NCI-H128 (cell line): ENCODE results near the gene ZNF564.
"Not testable (repeated sequence)": the region's sequence is repeated elsewhere in the genome, so short reads cannot be mapped to it uniquely, and the experiment has no call there.

Source experiments
- DNase-seq: peaks from one replicate; lab custom pipeline; 2025; ENCODE audit not compliant: unreplicated experiment; lab: John Stamatoyannopoulos, UW

ZNF564 gene

GRCh38 chr19:12551060-12551832 lies at the start of gene ZNF564:
TSS of gene ZNF564 (minus strand) at chr19:12551482. CDS start at chr19:12551332, 150 bp downstream.
- peak; percentile 93 for DNase-seq

- DNase-seq = no peak
These were observed 46.3 kb upstream of the ZNF564 start for GRCh38 chr19:12597594-12597993.

GRCh38 chr19:12596927-12597548 lies 45.8 kb upstream of the ZNF564 start:
- DNase-seq = no peak

GRCh38 chr19:12596485-12596884 lies 45.2 kb upstream of the ZNF564 start:
- DNase-seq = no peak

- DNase-seq = no peak
These were observed 29.8 kb upstream of the ZNF564 start for GRCh38 chr19:12581100-12581499.

- DNase-seq = no peak
These were observed 29.0 kb upstream of the ZNF564 start for GRCh38 chr19:12580180-12580694.

GRCh38 chr19:12578641-12579040 lies 27.4 kb upstream of the ZNF564 start:
- no peak for DNase-seq

- DNase-seq = peak; percentile 7
These were observed 22.8 kb upstream of the ZNF564 start for GRCh38 chr19:12574036-12574435.

- DNase-seq = no peak
These were observed 16.7 kb upstream of the ZNF564 start for GRCh38 chr19:12567951-12568350.

- DNase-seq = not testable (repeated sequence)
These were observed 15.1 kb upstream of the ZNF564 start for GRCh38 chr19:12566380-12566779.

GRCh38 chr19:12564016-12564664 lies 12.9 kb upstream of the ZNF564 start:
- peak; percentile 78 for DNase-seq

- DNase-seq = no peak
These were observed 4.2 kb upstream of the ZNF564 start for GRCh38 chr19:12555456-12555930.

GRCh38 chr19:12546903-12547302 lies 4.4 kb downstream of the ZNF564 start:
- DNase-seq = no peak

- no peak for DNase-seq
These were observed 5.2 kb downstream of the ZNF564 start for GRCh38 chr19:12546068-12546467.

GRCh38 chr19:12545267-12545666 lies 6.0 kb downstream of the ZNF564 start:
- DNase-seq = no peak

- no peak for DNase-seq
These were observed 6.8 kb downstream of the ZNF564 start for GRCh38 chr19:12544401-12544876.

GRCh38 chr19:12543855-12544254 lies 7.4 kb downstream of the ZNF564 start:
- DNase-seq = no peak

- DNase-seq = no peak
These were observed 24.0 kb downstream of the ZNF564 start for GRCh38 chr19:12527034-12527836.

GRCh38 chr19:12526542-12526941 lies 24.7 kb downstream of the ZNF564 start:
- DNase-seq = no peak

- no peak for DNase-seq
These were observed 29.3 kb downstream of the ZNF564 start for GRCh38 chr19:12521996-12522395.
